MCF 10A (cell line): ENCODE results near the gene NCKAP1. TPM values are rescaled to one million over a fixed set of nuclear protein-coding genes. Genes with fewer than 3 reads are reported as not detected.
"Not testable (repeated sequence)": the region's sequence is repeated elsewhere in the genome, so short reads cannot be mapped to it uniquely, and the experiment has no call there.

Experiments
- BruUV-seq: library from RNA; stranded (reverse); fragments of 400-500 nt; replicated peaks from 2 replicates; lab custom pipeline; 2021; lab: Mats Ljungman, UMichigan
- CTCF ChIA-PET: fragments of 300-600 bp; sonication (Branson Sonifier 250); formaldehyde crosslinking; extraction: SDS; loops from one replicate; lab custom pipeline; 2021; ENCODE audit warnings: antibody characterized with exemption, inconsistent platforms; lab: Yijun Ruan, JAX
- POLR2A ChIA-PET: fragments of 300-600, 350-650 bp; sonication (Branson Sonifier 250); formaldehyde crosslinking; extraction: SDS; loops from one replicate; lab custom pipeline; 2020; ENCODE audit warnings: antibody characterized with exemption, inconsistent platforms; lab: Yijun Ruan, JAX
- DNase-seq: peaks from one replicate; pipeline ENCODE4 v3.0.0-alpha.2; 2018; ENCODE audit not compliant: unreplicated experiment
- H3K27ac Mint-ChIP-seq: one replicate; pipeline ENCODE4 v1.8.0; 2022; ENCODE audit warnings: mild to moderate bottlenecking, low read depth, mixed read lengths; ENCODE audit not compliant: unreplicated experiment
- H3K27me3 Mint-ChIP-seq: one replicate; pipeline ENCODE4 v1.8.0; 2022; ENCODE audit warnings: mixed read lengths; ENCODE audit not compliant: insufficient read depth, unreplicated experiment
- H3K36me3 Mint-ChIP-seq: one replicate; pipeline ENCODE4 v1.8.0; 2022; ENCODE audit warnings: mild to moderate bottlenecking, moderate library complexity, mixed read lengths; ENCODE audit not compliant: insufficient read depth, unreplicated experiment
- H3K4me1 Mint-ChIP-seq: one replicate; pipeline ENCODE4 v1.8.0; 2022; ENCODE audit warnings: mixed read lengths; ENCODE audit not compliant: insufficient read depth, unreplicated experiment
- H3K4me3 Mint-ChIP-seq: one replicate; pipeline ENCODE4 v1.8.0; 2022; ENCODE audit warnings: mild to moderate bottlenecking, moderate library complexity, mixed read lengths; ENCODE audit not compliant: unreplicated experiment
- H3K9me3 Mint-ChIP-seq: one replicate; pipeline ENCODE4 v1.8.0; 2022; ENCODE audit warnings: mixed read lengths; ENCODE audit not compliant: unreplicated experiment
- CTCF ChIP-seq: fragments of 200-600 bp; IDR thresholded peaks from one replicate; pipeline ENCODE4 v1.8.0; 2022; ENCODE audit warnings: antibody characterized with exemption, mild to moderate bottlenecking; ENCODE audit not compliant: unreplicated experiment
- intact Hi-C: fragments of 100-400 bp; cut with micrococcal nuclease; formaldehyde crosslinking; loops from 2 replicates; pipeline ENCODE4 v1.14.1; 2022
- total RNA-seq: library from RNA; stranded (reverse); gene quantifications from 2 replicates; pipeline ENCODE4 v1.2.3, GENCODE V29; 2022

The NCKAP1 gene
- total RNA-seq, 1 experiment from 2014 or later = 160 TPM

- BruUV-seq = no TSS peak
- ChIA-PET POLR2A (interaction anchor here (0.6 kb wide), 1 partner anchor 1946 kb away, joined by 3 read pairs; no protein-coding TSS in a partner anchor), CTCF (interaction anchor here (0.8 to 1.4 kb wide), 4 partner anchors 12 to 489 kb away, joined by 3 to 4 read pairs (median 3); no protein-coding TSS in a partner anchor)
- no peak for TF ChIP-seq CTCF
- H3K27me3 Mint-ChIP-seq = no peaks in the 10 kb centered on the region
- intact Hi-C loops = no loop called here
- DNase-seq = no peak
- no peaks in the 10 kb centered on the region for H3K9me3 Mint-ChIP-seq
- peaks cover 53% of the 10 kb centered on the region for H3K36me3 Mint-ChIP-seq
- H3K27ac Mint-ChIP-seq = no peak overlapping the region
- peaks cover 13% of the 10 kb centered on the region for H3K4me1 Mint-ChIP-seq
- no peak overlapping the region for H3K4me3 Mint-ChIP-seq
These were observed 37.4 kb downstream of the NCKAP1 start for GRCh38 chr2:183000846-183001245.

GRCh38 chr2:182999348-183000028 is 38.8 kb downstream of the NCKAP1 start:
- intact Hi-C loops = no loop called here
- Mint-ChIP-seq H3K4me3 (no peak overlapping the region), H3K27me3 (no peaks in the 10 kb centered on the region), H3K4me1 (peaks cover 6% of the 10 kb centered on the region), H3K36me3 (peaks cover 64% of the 10 kb centered on the region), H3K9me3 (no peaks in the 10 kb centered on the region), H3K27ac (no peak overlapping the region)
- TF ChIP-seq CTCF = no peak
- CTCF ChIA-PET = interaction anchor here (0.6 to 1.4 kb wide), 3 partner anchors 13 to 51 kb away, joined by 3 read pairs; no protein-coding TSS in a partner anchor
- POLR2A ChIA-PET = interaction anchor here (0.6 kb wide), 1 partner anchor 14 kb away, joined by 3 read pairs; no protein-coding TSS in a partner anchor
- BruUV-seq = no TSS peak
- no peak for DNase-seq

DNA sequence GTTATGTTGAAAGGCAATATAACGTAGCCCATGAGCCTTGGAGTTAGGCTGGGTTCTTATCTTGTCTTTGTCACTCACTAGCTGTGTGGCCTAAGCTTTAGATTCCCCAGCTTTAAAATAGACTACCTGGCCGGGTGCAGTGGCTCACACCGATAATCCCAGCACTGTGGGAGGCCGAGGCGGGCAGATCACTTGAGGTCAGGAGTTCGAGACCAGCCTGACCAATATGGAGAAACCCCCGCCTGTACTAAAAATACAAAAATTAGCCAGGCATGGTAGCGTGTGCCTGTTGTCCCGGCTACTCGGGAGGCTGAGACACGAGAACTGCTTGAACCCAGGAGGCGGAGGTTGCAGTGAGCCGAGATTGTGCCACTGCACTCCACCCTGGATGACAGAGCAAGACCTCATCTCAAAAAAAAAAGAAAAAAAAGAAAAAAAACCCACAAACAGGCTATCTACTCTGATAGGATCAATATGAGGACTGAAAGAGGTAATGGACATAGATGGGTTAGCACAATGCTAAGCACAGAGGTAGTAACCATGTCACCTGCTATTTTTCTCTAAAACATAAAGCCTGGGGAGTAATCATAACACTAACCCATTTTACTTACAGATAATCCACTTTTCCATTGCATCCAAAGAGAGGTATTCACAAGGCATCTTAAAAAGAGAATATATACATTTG is 43.9 kb downstream of the NCKAP1 start:
- DNase-seq = no peak
- Mint-ChIP-seq H3K9me3 (no peaks in the 10 kb centered on the region), H3K4me3 (no peak overlapping the region), H3K27me3 (no peaks in the 10 kb centered on the region), H3K27ac (no peak overlapping the region), H3K36me3 (peaks cover 76% of the 10 kb centered on the region), H3K4me1 (no peaks in the 10 kb centered on the region)
- TF ChIP-seq CTCF = no peak
- ChIA-PET POLR2A (interaction anchor here (0.8 to 0.9 kb wide), 2 partner anchors 8 to 84 kb away, joined by 3 read pairs; partner anchors contain the start of gene DUSP19), CTCF (interaction anchor here (1.8 to 3.3 kb wide), 2 partner anchors 14 to 20 kb away, joined by 6 to 23 read pairs; no protein-coding TSS in a partner anchor)
- intact Hi-C loops = no loop called here
- no TSS peak for BruUV-seq

DNA sequence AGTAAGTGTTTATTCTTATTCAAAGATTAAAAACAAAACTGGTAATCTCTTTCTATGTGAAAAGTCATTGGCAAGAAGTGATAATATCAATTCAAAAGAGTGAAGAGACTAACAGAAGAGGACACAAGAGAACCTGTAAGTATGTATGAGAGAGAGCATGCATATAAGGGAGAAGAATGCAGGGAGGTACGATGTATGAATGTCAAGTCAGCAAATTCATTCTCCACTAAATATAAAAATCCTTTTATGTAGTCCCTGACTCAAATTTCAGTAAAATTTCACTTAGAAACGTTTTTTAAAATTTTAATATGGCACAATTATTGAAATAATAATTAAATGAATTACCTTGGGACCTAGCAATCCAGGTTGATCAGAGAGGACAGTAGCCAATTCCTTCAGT is 55.3 kb downstream of the NCKAP1 start:
- no TSS peak for BruUV-seq
- Mint-ChIP-seq H3K27me3 (no peaks in the 10 kb centered on the region), H3K36me3 (peaks cover 78% of the 10 kb centered on the region), H3K27ac (no peak overlapping the region), H3K9me3 (no peaks in the 10 kb centered on the region), H3K4me3 (no peak overlapping the region), H3K4me1 (no peaks in the 10 kb centered on the region)
- CTCF ChIA-PET = interaction anchor here (1.2 kb wide), 1 partner anchor 9 kb away, joined by 5 read pairs; no protein-coding TSS in a partner anchor
- POLR2A ChIA-PET = interaction anchor here (0.9 kb wide), 1 partner anchor 36 kb away, joined by 3 read pairs; no protein-coding TSS in a partner anchor
- TF ChIP-seq CTCF = no peak
- intact Hi-C loops = loop anchor here (5.0 kb wide), 2 partner anchors 196 to 216 kb away; no protein-coding TSS in a partner anchor
- DNase-seq = no peak

- H3K4me3 Mint-ChIP-seq, H3K4me1 Mint-ChIP-seq, H3K27ac Mint-ChIP-seq, BruUV-seq, H3K27me3 Mint-ChIP-seq, DNase-seq, H3K9me3 Mint-ChIP-seq: not testable (repeated sequence)
- H3K36me3 Mint-ChIP-seq = peaks cover 78% of the 10 kb centered on the region
- ChIA-PET POLR2A (interaction anchor here (0.8 kb wide), 1 partner anchor 197 kb away, joined by 3 read pairs; no protein-coding TSS in a partner anchor), CTCF (interaction anchor here (1.0 to 4.2 kb wide), 8 partner anchors 10 to 264 kb away, joined by 3 to 26 read pairs (median 8); no protein-coding TSS in a partner anchor)
- intact Hi-C loops = loop anchor here (5.0 kb wide), 2 partner anchors 194 to 214 kb away; no protein-coding TSS in a partner anchor
These were observed 56.8 kb downstream of the NCKAP1 start for GRCh38 chr2:182981475-182981874.
